GM18909 (cell line): Measurements from ENCODE around the gene RPL18A.

Experiments
- ATAC-seq: cut with Tn5 transposase; IDR thresholded peaks from one replicate; pipeline ENCODE4 v1.9.1; 2021; ENCODE audit warnings: mild to moderate bottlenecking; ENCODE audit not compliant: unreplicated experiment, poor library complexity

Gene RPL18A

GRCh38 chr19:17859533-17860330, at the start of gene RPL18A:
Gene RPL18A, plus strand, starts transcription at chr19:17859910. Its CDS starts 47 bp downstream, at chr19:17859957.
- ATAC-seq: peak; percentile 89

GRCh38 chr19:17811103-17811502, 48.6 kb upstream of the RPL18A start:
- ATAC-seq: no peak

- ATAC-seq: no peak
Observed at GRCh38 chr19:17811681-17812080, 48.0 kb upstream of the RPL18A start.

- no peak for ATAC-seq
Observed at GRCh38 chr19:17812099-17812498, 47.6 kb upstream of the RPL18A start.

GRCh38 chr19:17817668-17818363, 41.9 kb upstream of the RPL18A start:
- ATAC-seq: no peak

- ATAC-seq: no peak
Observed at GRCh38 chr19:17821190-17821589, 38.5 kb upstream of the RPL18A start, which contains the start of gene INSL3. Gene INSL3, minus strand, starts transcription at chr19:17821519. Its CDS starts 13 bp downstream, at chr19:17821506.

- ATAC-seq: no peak
Observed at GRCh38 chr19:17824339-17824738, 35.4 kb upstream of the RPL18A start.

GRCh38 chr19:17826508-17827056, 33.1 kb upstream of the RPL18A start:
- ATAC-seq: no peak

GRCh38 chr19:17829855-17830566, 29.7 kb upstream of the RPL18A start:
- no peak for ATAC-seq

GRCh38 chr19:17830567-17831418, 28.9 kb upstream of the RPL18A start:
- no peak for ATAC-seq

- ATAC-seq: no peak
Observed at GRCh38 chr19:17831419-17831888, 28.3 kb upstream of the RPL18A start.

- no peak for ATAC-seq
Observed at GRCh38 chr19:17832443-17833208, 27.1 kb upstream of the RPL18A start.

GRCh38 chr19:17834350-17835181, 25.1 kb upstream of the RPL18A start:
- no peak for ATAC-seq

- ATAC-seq: no peak
Observed at GRCh38 chr19:17835182-17836006, 24.3 kb upstream of the RPL18A start.

GRCh38 chr19:17836530-17836929, 23.2 kb upstream of the RPL18A start:
- ATAC-seq: no peak

- no peak for ATAC-seq
Observed at GRCh38 chr19:17837972-17838371, 21.7 kb upstream of the RPL18A start.

- ATAC-seq: no peak
Observed at GRCh38 chr19:17840019-17840418, 19.7 kb upstream of the RPL18A start.
